HL-60 (cell line): ENCODE data around the gene ITIH3.

Source experiments
- DNase-seq, 2 experiments: peaks; one replicate each; pipeline ENCODE4 v3.0.0-alpha.2; 2010 to 2020; ENCODE audit warnings: low read depth in 1 of 2, low spot score in 1 of 2
- H3K27ac ChIP-seq: fragments of 250-450 bp; sonication (Bioruptor Pico); replicated peaks from 2 replicates; pipeline ENCODE4 v1.5.1; 2020; ENCODE audit warnings: mild to moderate bottlenecking, moderate library complexity
- H3K27me3 ChIP-seq: fragments of 250-450 bp; sonication (Bioruptor Pico); 2 replicates; pipeline ENCODE4 v1.5.1; 2021; ENCODE audit warnings: mild to moderate bottlenecking, moderate library complexity; ENCODE audit not compliant: insufficient read depth, poor library complexity, severe bottlenecking
- H3K4me3 ChIP-seq: replicated peaks from 2 replicates; pipeline ENCODE4 v1.5.1; 2011; ENCODE audit warnings: mild to moderate bottlenecking, control low read depth, low read length; ENCODE audit not compliant: insufficient read depth
- GABPA ChIP-seq: IDR thresholded peaks from 2 replicates; pipeline ENCODE4 v1.6.1; 2012; ENCODE audit warnings: low read depth
- POLR2AphosphoS5 ChIP-seq: IDR thresholded peaks from 2 replicates; pipeline ENCODE4 v1.6.1; 2012; ENCODE audit warnings: low read depth
- REST ChIP-seq: IDR thresholded peaks from 2 replicates; pipeline ENCODE4 v1.6.1; 2012; ENCODE audit warnings: low read depth; ENCODE audit not compliant: insufficient replicate concordance
- SPI1 ChIP-seq: IDR thresholded peaks from 2 replicates; pipeline ENCODE4 v1.6.1; 2012; ENCODE audit warnings: low read depth, mild to moderate bottlenecking, borderline replicate concordance
- TF ChIP-seq, protein P1 (sequence below): IDR thresholded peaks from one replicate; pipeline ENCODE4 v1.5.1; 2011; ENCODE audit warnings: low read length, control low read depth, inconsistent platforms; ENCODE audit not compliant: insufficient read depth

The ITIH3 gene

DNA sequence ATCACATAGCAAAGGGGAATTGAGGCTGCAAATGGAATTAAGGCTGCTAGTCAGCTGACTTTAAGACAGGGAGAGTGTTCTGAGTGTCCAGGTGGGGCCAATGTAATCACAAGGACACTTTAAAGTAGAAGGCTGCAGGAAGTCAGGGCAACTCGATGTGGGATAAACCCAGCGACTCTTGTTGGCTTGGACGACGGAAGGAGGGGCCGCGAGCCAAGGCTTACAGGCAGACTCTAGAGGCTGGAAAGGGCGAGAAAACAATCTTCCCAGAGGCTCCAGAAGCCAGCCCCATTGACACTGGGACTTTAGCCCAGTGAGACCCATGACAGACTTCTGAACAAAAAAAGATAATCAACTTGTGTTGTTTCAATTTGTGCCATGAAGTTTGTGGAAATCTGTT lies 53.1 kb downstream of the ITIH3 start:
- Histone ChIP-seq H3K27ac (no peak overlapping the region), H3K27me3 (no peaks in the 10 kb centered on the region), H3K4me3 (no peak overlapping the region)
- no peak for TF ChIP-seq GABPA
- no peak for TF ChIP-seq POLR2AphosphoS5
- TF ChIP-seq REST: no peak
- TF ChIP-seq, protein P1, sequence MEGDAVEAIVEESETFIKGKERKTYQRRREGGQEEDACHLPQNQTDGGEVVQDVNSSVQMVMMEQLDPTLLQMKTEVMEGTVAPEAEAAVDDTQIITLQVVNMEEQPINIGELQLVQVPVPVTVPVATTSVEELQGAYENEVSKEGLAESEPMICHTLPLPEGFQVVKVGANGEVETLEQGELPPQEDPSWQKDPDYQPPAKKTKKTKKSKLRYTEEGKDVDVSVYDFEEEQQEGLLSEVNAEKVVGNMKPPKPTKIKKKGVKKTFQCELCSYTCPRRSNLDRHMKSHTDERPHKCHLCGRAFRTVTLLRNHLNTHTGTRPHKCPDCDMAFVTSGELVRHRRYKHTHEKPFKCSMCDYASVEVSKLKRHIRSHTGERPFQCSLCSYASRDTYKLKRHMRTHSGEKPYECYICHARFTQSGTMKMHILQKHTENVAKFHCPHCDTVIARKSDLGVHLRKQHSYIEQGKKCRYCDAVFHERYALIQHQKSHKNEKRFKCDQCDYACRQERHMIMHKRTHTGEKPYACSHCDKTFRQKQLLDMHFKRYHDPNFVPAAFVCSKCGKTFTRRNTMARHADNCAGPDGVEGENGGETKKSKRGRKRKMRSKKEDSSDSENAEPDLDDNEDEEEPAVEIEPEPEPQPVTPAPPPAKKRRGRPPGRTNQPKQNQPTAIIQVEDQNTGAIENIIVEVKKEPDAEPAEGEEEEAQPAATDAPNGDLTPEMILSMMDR: no peak
- TF ChIP-seq SPI1: no peak
- DNase-seq: no peak

DNA sequence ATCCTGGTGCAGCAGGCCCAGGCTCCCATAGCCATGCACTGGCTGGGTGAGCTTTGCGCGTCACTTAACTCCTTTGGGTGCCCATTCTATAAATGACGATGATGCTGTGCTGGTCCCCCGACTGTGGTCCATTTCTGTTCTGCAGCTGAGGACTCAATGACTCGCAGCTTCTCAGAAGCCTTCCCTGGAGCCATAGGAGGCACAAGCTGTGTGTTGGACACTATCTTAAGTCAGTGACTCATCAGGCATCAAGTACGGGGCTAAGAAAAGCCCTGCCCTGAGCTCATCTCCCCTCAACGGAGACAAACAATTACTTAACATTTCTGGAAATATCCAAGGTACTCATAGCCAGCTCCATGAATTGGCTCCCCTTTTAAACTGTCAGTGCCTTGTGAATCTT lies 54.0 kb downstream of the ITIH3 start:
- Histone ChIP-seq H3K4me3 (no peak overlapping the region), H3K27me3 (no peaks in the 10 kb centered on the region), H3K27ac (no peak overlapping the region)
- no peak for DNase-seq
- TF ChIP-seq SPI1: no peak

DNA sequence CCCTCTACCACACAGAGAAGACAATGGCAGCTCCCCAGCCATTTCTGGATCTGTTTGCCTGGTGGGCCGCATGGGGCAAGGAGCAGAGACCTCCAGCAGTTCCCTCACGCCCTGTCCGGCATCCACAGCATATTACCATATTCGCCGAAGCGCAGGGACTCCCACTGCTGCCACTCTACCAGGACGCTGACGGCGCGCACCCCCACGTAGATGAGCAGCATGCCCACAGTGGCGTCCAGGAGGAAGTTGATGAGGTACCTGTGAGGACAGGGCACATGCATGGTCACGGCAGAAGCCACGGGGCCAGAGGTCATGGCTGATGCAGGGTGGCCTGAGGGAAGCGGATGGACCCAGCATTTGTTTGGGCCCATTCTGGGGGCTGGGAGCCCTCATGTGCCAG lies 55.1 kb downstream of the ITIH3 start:
- Histone ChIP-seq H3K27ac (no peak overlapping the region), H3K27me3 (no peaks in the 10 kb centered on the region), H3K4me3 (no peak overlapping the region)
- TF ChIP-seq, protein P1: no peak
- TF ChIP-seq GABPA (no peak), POLR2AphosphoS5 (no peak), REST (no peak), SPI1 (no peak)
- no peak for DNase-seq

- Histone ChIP-seq H3K4me3 (no peak overlapping the region), H3K27me3 (no peaks in the 10 kb centered on the region), H3K27ac (no peak overlapping the region)
- DNase-seq: peak in 1 of 2 experiments; percentile 59
- TF ChIP-seq REST: no peak
- TF ChIP-seq, protein P1: peak; percentile 72
Measured at GRCh38 chr3:52851348-52851747, 56.8 kb downstream of the ITIH3 start.
